SK-N-MC (cell line): Measurements from ENCODE around the gene ABAT.

Experiments used
- DNase-seq: peaks from one replicate; pipeline ENCODE4 v3.0.0-alpha.2; 2011; ENCODE audit warnings: low read depth, low spot score
- H3K27ac ChIP-seq: fragments of 200-600 bp; sonication (generic); 2 replicates; pipeline ENCODE4 v1.5.1; 2016; ENCODE audit warnings: mixed run types
- H3K36me3 ChIP-seq: fragments of 200-600 bp; sonication (generic); 2 replicates; pipeline ENCODE4 v1.6.1; 2017; ENCODE audit warnings: antibody characterized with exemption, low read length, mixed read lengths; ENCODE audit not compliant: insufficient read depth
- H3K4me3 ChIP-seq: fragments of 200-600 bp; sonication (generic); 2 replicates; pipeline ENCODE4 v1.5.1; 2016
- H3K9ac ChIP-seq: fragments of 200-600 bp; sonication (generic); 2 replicates; pipeline ENCODE4 v1.8.0; 2017; ENCODE audit warnings: mixed run types, mixed read lengths; ENCODE audit not compliant: insufficient read length
- H3K9me3 ChIP-seq: fragments of 200-600 bp; sonication (generic); 2 replicates; pipeline ENCODE4 v1.6.1; 2017; ENCODE audit warnings: low read depth, mild to moderate bottlenecking, antibody characterized with exemption, low read length, moderate library complexity, mixed read lengths
- EZH2 ChIP-seq: fragments of 200-600 bp; sonication (generic); IDR thresholded peaks from one replicate; pipeline ENCODE4 v1.6.1; 2017; ENCODE audit warnings: antibody characterized with exemption
- FOXP2 ChIP-seq: optimal IDR thresholded peaks from 2 replicates; pipeline ENCODE3; 2011; ENCODE audit warnings: mild to moderate bottlenecking, moderate library complexity; ENCODE audit not compliant: insufficient read depth; ENCODE audit errors: extremely low read length, control extremely low read depth
- POLR2AphosphoS5 ChIP-seq: IDR thresholded peaks from 2 replicates; pipeline ENCODE4 v1.6.1; 2012; ENCODE audit warnings: mild to moderate bottlenecking, low read depth, low read length, borderline replicate concordance

Gene ABAT

GRCh38 chr16:8632675-8633182 lies 41.7 kb upstream of the ABAT start:
- Histone ChIP-seq H3K36me3 (peaks cover 86% of the 10 kb centered on the region), H3K9ac (no peak overlapping the region)
- DNase-seq, result no peak

GRCh38 chr16:8634991-8635736 lies 39.3 kb upstream of the ABAT start:
- Histone ChIP-seq H3K9ac (no peak overlapping the region), H3K4me3 (no peak overlapping the region), H3K27ac (no peak overlapping the region), H3K9me3 (no peaks in the 10 kb centered on the region), H3K36me3 (peaks cover 79% of the 10 kb centered on the region)
- DNase-seq, result no peak
- no peak for TF ChIP-seq EZH2
- no peak for TF ChIP-seq FOXP2
- TF ChIP-seq POLR2AphosphoS5, result no peak

More at GRCh38 chr16:8632675-8633182, 41.7 kb upstream of the ABAT start:
- Histone ChIP-seq H3K9me3 (no peaks in the 10 kb centered on the region), H3K27ac (no peak overlapping the region), H3K4me3 (no peak overlapping the region)
- no peak for TF ChIP-seq FOXP2

- no peaks in the 10 kb centered on the region for H3K9me3 ChIP-seq
- H3K36me3 ChIP-seq, result peaks cover 81% of the 10 kb centered on the region
- H3K9ac ChIP-seq, result no peak overlapping the region
- no peak overlapping the region for H3K4me3 ChIP-seq
- no peak overlapping the region for H3K27ac ChIP-seq
- TF ChIP-seq EZH2, result no peak
- no peak for TF ChIP-seq FOXP2
- no peak for TF ChIP-seq POLR2AphosphoS5
- DNase-seq, result no peak
Measured at GRCh38 chr16:8639694-8640093, 34.7 kb upstream of the ABAT start.

GRCh38 chr16:8641671-8642070 lies 32.7 kb upstream of the ABAT start:
- H3K4me3 ChIP-seq, result no peak overlapping the region
- TF ChIP-seq EZH2 (no peak), FOXP2 (no peak), POLR2AphosphoS5 (no peak)
- H3K9me3 ChIP-seq, result no peaks in the 10 kb centered on the region
- peaks cover 86% of the 10 kb centered on the region for H3K36me3 ChIP-seq
- H3K9ac ChIP-seq, result no peak overlapping the region
- no peak for DNase-seq
- H3K27ac ChIP-seq, result no peak overlapping the region

GRCh38 chr16:8642146-8642545 lies 32.3 kb upstream of the ABAT start:
- H3K9me3 ChIP-seq, result no peaks in the 10 kb centered on the region
- DNase-seq, result no peak
- no peak for TF ChIP-seq POLR2AphosphoS5
- TF ChIP-seq FOXP2, result no peak
- no peak for TF ChIP-seq EZH2
- no peak overlapping the region for H3K9ac ChIP-seq
- no peak overlapping the region for H3K27ac ChIP-seq
- H3K4me3 ChIP-seq, result no peak overlapping the region
- H3K36me3 ChIP-seq, result peaks cover 86% of the 10 kb centered on the region

GRCh38 chr16:8644211-8645140 lies 29.9 kb upstream of the ABAT start:
- DNase-seq, result no peak
- H3K36me3 ChIP-seq, result peaks cover 79% of the 10 kb centered on the region
- H3K27ac ChIP-seq, result no peak overlapping the region
- no peak overlapping the region for H3K9ac ChIP-seq
- TF ChIP-seq EZH2 (no peak), FOXP2 (no peak), POLR2AphosphoS5 (no peak)
- H3K9me3 ChIP-seq, result no peaks in the 10 kb centered on the region
- no peak overlapping the region for H3K4me3 ChIP-seq

GRCh38 chr16:8645141-8645521 lies 29.3 kb upstream of the ABAT start:
- H3K36me3 ChIP-seq, result peaks cover 73% of the 10 kb centered on the region

GRCh38 chr16:8645831-8646230 lies 28.6 kb upstream of the ABAT start:
- Histone ChIP-seq H3K9me3 (no peaks in the 10 kb centered on the region), H3K4me3 (no peak overlapping the region), H3K9ac (no peak overlapping the region), H3K36me3 (peaks cover 71% of the 10 kb centered on the region), H3K27ac (no peak overlapping the region)
- no peak for TF ChIP-seq EZH2
- TF ChIP-seq FOXP2, result no peak
- no peak for DNase-seq

More at GRCh38 chr16:8645141-8645521, 29.3 kb upstream of the ABAT start:
- Histone ChIP-seq H3K9me3 (no peaks in the 10 kb centered on the region), H3K4me3 (no peak overlapping the region), H3K9ac (no peak overlapping the region), H3K27ac (no peak overlapping the region)
- DNase-seq, result no peak
- no peak for TF ChIP-seq FOXP2
- no peak for TF ChIP-seq EZH2
- TF ChIP-seq POLR2AphosphoS5, result no peak
